Measurements from ENCODE around the gene IPPK. TPM values are rescaled to one million over a fixed set of nuclear protein-coding genes. Genes with fewer than 3 reads are reported as not detected.

Gene IPPK
- total RNA-seq, 4 donors from 2014 or later = 49.2 to 71.5 (median 54.4) TPM

GRCh38 chr9:92663126-92663525 lies 6.8 kb downstream of the IPPK start:
- no peak overlapping the region for H3K4me3 ChIP-seq (ENCODE audit: low read depth, poor library complexity, severe bottlenecking)
- DNase-seq (ENCODE audit: low spot score in 2 of 2) = no peak
- 98 to 99% methylated on average over 3 of the region's 3 CpGs for WGBS, 2 donors
- TF ChIP-seq CTCF (IDR thresholded peaks at IDR 0.05) (no peak), POLR2A (IDR thresholded peaks at IDR 0.05) (no peak)
- intact Hi-C loops (cut with DNase I; ENCODE audit: low total_unique reads) = no loop called here

- TF ChIP-seq POLR2A (IDR thresholded peaks at IDR 0.05) = no peak
- no peak for TF ChIP-seq CTCF (IDR thresholded peaks at IDR 0.05)
- 54 to 60% methylated on average over 4 of the region's 4 CpGs for WGBS, 2 donors
- intact Hi-C loops (cut with DNase I; ENCODE audit: low total_unique reads) = no loop called here
- no peak overlapping the region for H3K4me3 ChIP-seq (ENCODE audit: low read depth, poor library complexity, severe bottlenecking)
- DNase-seq (ENCODE audit: low spot score in 2 of 2) = no peak
Measured at GRCh38 chr9:92661743-92662142, 8.2 kb downstream of the IPPK start.

- 84 to 89% methylated on average over 5 of the region's 5 CpGs for WGBS, 2 donors
- DNase-seq (ENCODE audit: low spot score in 2 of 2) = no peak
- TF ChIP-seq CTCF (IDR thresholded peaks at IDR 0.05) (no peak), POLR2A (IDR thresholded peaks at IDR 0.05) (no peak)
- intact Hi-C loops (cut with DNase I; ENCODE audit: low total_unique reads) = no loop called here
- no peak overlapping the region for H3K4me3 ChIP-seq (ENCODE audit: low read depth, poor library complexity, severe bottlenecking)
Measured at GRCh38 chr9:92661127-92661526, 8.8 kb downstream of the IPPK start.

GRCh38 chr9:92660266-92660665 lies 9.7 kb downstream of the IPPK start:
- 73 to 76% methylated on average over 4 of the region's 4 CpGs for WGBS, 2 donors
- TF ChIP-seq POLR2A (IDR thresholded peaks at IDR 0.05) = no peak
- TF ChIP-seq CTCF (IDR thresholded peaks at IDR 0.05) = no peak
- DNase-seq (ENCODE audit: low spot score in 2 of 2) = no peak
- intact Hi-C loops (cut with DNase I; ENCODE audit: low total_unique reads) = no loop called here
- H3K4me3 ChIP-seq (ENCODE audit: low read depth, poor library complexity, severe bottlenecking) = no peak overlapping the region

GRCh38 chr9:92659601-92660000 lies 10.3 kb downstream of the IPPK start:
- no peak for DNase-seq (ENCODE audit: low spot score in 2 of 2)

More at GRCh38 chr9:92659601-92660000, 10.3 kb downstream of the IPPK start:
- 88% methylated on average over 10 of the region's 10 CpGs for WGBS, 2 donors
- TF ChIP-seq POLR2A (IDR thresholded peaks at IDR 0.05) (no peak), CTCF (IDR thresholded peaks at IDR 0.05) (no peak)
- no peak overlapping the region for H3K4me3 ChIP-seq (ENCODE audit: low read depth, poor library complexity, severe bottlenecking)
- intact Hi-C loops (cut with DNase I; ENCODE audit: low total_unique reads) = no loop called here

Data from lower leg skin (tissue), 4 donors.